OCI-LY3 (cell line): ENCODE results near the gene HBZ.

Experiments
- EZH2phosphoT487 ChIP-seq: fragments of 200-600 bp; shearing (Covaris generic); IDR thresholded peaks from 2 replicates; pipeline ENCODE4 v1.6.1; 2018; ENCODE audit warnings: antibody characterized with exemption, mixed run types, low read depth
- TF ChIP-seq, protein P1 (sequence below): fragments of 200-600, 300-600 bp; sonication (generic); IDR thresholded peaks from 2 replicates; pipeline ENCODE4 v1.5.1; 2014; ENCODE audit warnings: antibody characterized with exemption, low read length, low read depth

DNA sequence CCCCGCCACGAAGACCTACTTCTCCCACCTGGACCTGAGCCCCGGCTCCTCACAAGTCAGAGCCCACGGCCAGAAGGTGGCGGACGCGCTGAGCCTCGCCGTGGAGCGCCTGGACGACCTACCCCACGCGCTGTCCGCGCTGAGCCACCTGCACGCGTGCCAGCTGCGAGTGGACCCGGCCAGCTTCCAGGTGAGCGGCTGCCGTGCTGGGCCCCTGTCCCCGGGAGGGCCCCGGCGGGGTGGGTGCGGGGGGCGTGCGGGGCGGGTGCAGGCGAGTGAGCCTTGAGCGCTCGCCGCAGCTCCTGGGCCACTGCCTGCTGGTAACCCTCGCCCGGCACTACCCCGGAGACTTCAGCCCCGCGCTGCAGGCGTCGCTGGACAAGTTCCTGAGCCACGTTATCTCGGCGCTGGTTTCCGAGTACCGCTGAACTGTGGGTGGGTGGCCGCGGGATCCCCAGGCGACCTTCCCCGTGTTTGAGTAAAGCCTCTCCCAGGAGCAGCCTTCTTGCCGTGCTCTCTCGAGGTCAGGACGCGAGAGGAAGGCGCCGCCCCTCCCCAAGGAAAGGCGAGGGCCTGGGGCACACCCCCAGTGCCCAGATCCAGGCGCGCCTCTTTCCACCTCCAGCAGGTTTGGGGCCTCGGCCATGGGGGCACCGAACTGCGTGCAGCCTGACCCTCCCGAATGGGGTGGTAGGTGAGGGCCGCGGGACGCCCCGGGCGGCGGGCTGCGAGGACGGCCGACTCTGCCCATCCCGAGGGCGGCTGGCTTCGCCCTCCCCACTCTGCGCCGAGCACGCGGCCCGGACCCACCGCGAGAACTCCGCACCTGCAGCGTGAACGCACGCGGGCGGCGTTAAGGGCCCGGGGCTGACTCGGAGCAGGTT lies 28.5 kb downstream of the HBZ start:
- TF ChIP-seq, protein P1, sequence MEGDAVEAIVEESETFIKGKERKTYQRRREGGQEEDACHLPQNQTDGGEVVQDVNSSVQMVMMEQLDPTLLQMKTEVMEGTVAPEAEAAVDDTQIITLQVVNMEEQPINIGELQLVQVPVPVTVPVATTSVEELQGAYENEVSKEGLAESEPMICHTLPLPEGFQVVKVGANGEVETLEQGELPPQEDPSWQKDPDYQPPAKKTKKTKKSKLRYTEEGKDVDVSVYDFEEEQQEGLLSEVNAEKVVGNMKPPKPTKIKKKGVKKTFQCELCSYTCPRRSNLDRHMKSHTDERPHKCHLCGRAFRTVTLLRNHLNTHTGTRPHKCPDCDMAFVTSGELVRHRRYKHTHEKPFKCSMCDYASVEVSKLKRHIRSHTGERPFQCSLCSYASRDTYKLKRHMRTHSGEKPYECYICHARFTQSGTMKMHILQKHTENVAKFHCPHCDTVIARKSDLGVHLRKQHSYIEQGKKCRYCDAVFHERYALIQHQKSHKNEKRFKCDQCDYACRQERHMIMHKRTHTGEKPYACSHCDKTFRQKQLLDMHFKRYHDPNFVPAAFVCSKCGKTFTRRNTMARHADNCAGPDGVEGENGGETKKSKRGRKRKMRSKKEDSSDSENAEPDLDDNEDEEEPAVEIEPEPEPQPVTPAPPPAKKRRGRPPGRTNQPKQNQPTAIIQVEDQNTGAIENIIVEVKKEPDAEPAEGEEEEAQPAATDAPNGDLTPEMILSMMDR: no peak
- TF ChIP-seq EZH2phosphoT487: no peak
